ENCODE measurements around the gene SLMAP.

SLMAP gene

GRCh38 chr3:57772251-57772650, 16.1 kb downstream of the SLMAP start:
- no peaks in the 10 kb centered on the region for H3K27me3 Mint-ChIP-seq
- no peaks in the 10 kb centered on the region for H3K9me3 Mint-ChIP-seq
- no peak overlapping the region for H3K4me3 Mint-ChIP-seq
- no peak overlapping the region for H3K27ac Mint-ChIP-seq
- ATAC-seq, result no peak
- peaks cover 30% of the 10 kb centered on the region for H3K4me1 Mint-ChIP-seq
- H3K36me3 Mint-ChIP-seq, result peaks cover 36% of the 10 kb centered on the region

- ATAC-seq, result no peak
- H3K36me3 Mint-ChIP-seq, result peaks cover 15% of the 10 kb centered on the region
- no peak overlapping the region for H3K27ac Mint-ChIP-seq
- no peaks in the 10 kb centered on the region for H3K9me3 Mint-ChIP-seq
- H3K4me3 Mint-ChIP-seq, result no peak overlapping the region
- H3K4me1 Mint-ChIP-seq, result peaks cover 27% of the 10 kb centered on the region
- H3K27me3 Mint-ChIP-seq, result no peaks in the 10 kb centered on the region
These were observed 21.7 kb downstream of the SLMAP start for GRCh38 chr3:57777774-57778173.

- ATAC-seq, result no peak
- Mint-ChIP-seq H3K9me3 (no peaks in the 10 kb centered on the region), H3K4me3 (no peak overlapping the region), H3K4me1 (peaks cover 28% of the 10 kb centered on the region), H3K27ac (no peak overlapping the region), H3K27me3 (no peaks in the 10 kb centered on the region), H3K36me3 (peaks cover 17% of the 10 kb centered on the region)
These were observed 22.4 kb downstream of the SLMAP start for GRCh38 chr3:57778494-57778893.

GRCh38 chr3:57779666-57780065, 23.6 kb downstream of the SLMAP start:
- no peak overlapping the region for H3K27ac Mint-ChIP-seq
- no peaks in the 10 kb centered on the region for H3K9me3 Mint-ChIP-seq
- H3K36me3 Mint-ChIP-seq, result peaks cover 17% of the 10 kb centered on the region
- no peak overlapping the region for H3K4me3 Mint-ChIP-seq
- no peak for ATAC-seq
- peaks cover 31% of the 10 kb centered on the region for H3K4me1 Mint-ChIP-seq
- no peaks in the 10 kb centered on the region for H3K27me3 Mint-ChIP-seq

- H3K4me3 Mint-ChIP-seq, result no peak overlapping the region
- no peak for ATAC-seq
- no peaks in the 10 kb centered on the region for H3K9me3 Mint-ChIP-seq
- peaks cover 15% of the 10 kb centered on the region for H3K36me3 Mint-ChIP-seq
- peaks cover 21% of the 10 kb centered on the region for H3K4me1 Mint-ChIP-seq
- H3K27me3 Mint-ChIP-seq, result no peaks in the 10 kb centered on the region
- H3K27ac Mint-ChIP-seq, result no peak overlapping the region
These were observed 27.3 kb downstream of the SLMAP start for GRCh38 chr3:57783186-57784088.

GRCh38 chr3:57784089-57784735, 28.1 kb downstream of the SLMAP start:
- no peak overlapping the region for H3K4me3 Mint-ChIP-seq
- peaks cover 15% of the 10 kb centered on the region for H3K4me1 Mint-ChIP-seq
- no peaks in the 10 kb centered on the region for H3K9me3 Mint-ChIP-seq
- H3K36me3 Mint-ChIP-seq, result peaks cover 12% of the 10 kb centered on the region
- no peak overlapping the region for H3K27ac Mint-ChIP-seq
- no peaks in the 10 kb centered on the region for H3K27me3 Mint-ChIP-seq
- ATAC-seq, result no peak

- Mint-ChIP-seq H3K27me3 (no peaks in the 10 kb centered on the region), H3K4me3 (no peak overlapping the region), H3K4me1 (peaks cover 15% of the 10 kb centered on the region), H3K9me3 (no peaks in the 10 kb centered on the region), H3K36me3 (peaks cover 12% of the 10 kb centered on the region), H3K27ac (no peak overlapping the region)
- ATAC-seq, result no peak
These were observed 29.3 kb downstream of the SLMAP start for GRCh38 chr3:57785446-57785845.

GRCh38 chr3:57787867-57788623, 31.9 kb downstream of the SLMAP start:
- peak; percentile 86 for ATAC-seq
- Mint-ChIP-seq H3K9me3 (no peaks in the 10 kb centered on the region), H3K36me3 (peaks cover 5% of the 10 kb centered on the region), H3K4me1 (peaks cover 7% of the 10 kb centered on the region), H3K27ac (no peak overlapping the region), H3K27me3 (no peaks in the 10 kb centered on the region), H3K4me3 (no peak overlapping the region)

- H3K27me3 Mint-ChIP-seq, result no peaks in the 10 kb centered on the region
- no peaks in the 10 kb centered on the region for H3K9me3 Mint-ChIP-seq
- no peak overlapping the region for H3K4me3 Mint-ChIP-seq
- no peak overlapping the region for H3K27ac Mint-ChIP-seq
- no peaks in the 10 kb centered on the region for H3K36me3 Mint-ChIP-seq
- no peak for ATAC-seq
- peaks cover 2% of the 10 kb centered on the region for H3K4me1 Mint-ChIP-seq
These were observed 32.5 kb downstream of the SLMAP start for GRCh38 chr3:57788624-57789018.

GRCh38 chr3:57791245-57791644, 35.1 kb downstream of the SLMAP start:
- H3K4me3 Mint-ChIP-seq, result no peak overlapping the region
- peaks cover 16% of the 10 kb centered on the region for H3K4me1 Mint-ChIP-seq
- no peaks in the 10 kb centered on the region for H3K27me3 Mint-ChIP-seq
- peaks cover 7% of the 10 kb centered on the region for H3K36me3 Mint-ChIP-seq
- no peak for ATAC-seq
- no peaks in the 10 kb centered on the region for H3K9me3 Mint-ChIP-seq
- no peak overlapping the region for H3K27ac Mint-ChIP-seq

GRCh38 chr3:57792198-57792597, 36.1 kb downstream of the SLMAP start:
- no peaks in the 10 kb centered on the region for H3K9me3 Mint-ChIP-seq
- H3K4me1 Mint-ChIP-seq, result peaks cover 20% of the 10 kb centered on the region
- no peaks in the 10 kb centered on the region for H3K27me3 Mint-ChIP-seq
- peaks cover 7% of the 10 kb centered on the region for H3K36me3 Mint-ChIP-seq
- H3K27ac Mint-ChIP-seq, result no peak overlapping the region
- no peak for ATAC-seq
- no peak overlapping the region for H3K4me3 Mint-ChIP-seq

GRCh38 chr3:57793737-57794187, 37.7 kb downstream of the SLMAP start:
- Mint-ChIP-seq H3K27ac (no peak overlapping the region), H3K4me3 (no peak overlapping the region)

GRCh38 chr3:57794501-57794900, 38.4 kb downstream of the SLMAP start:
- peaks cover 29% of the 10 kb centered on the region for H3K4me1 Mint-ChIP-seq
- no peak overlapping the region for H3K27ac Mint-ChIP-seq
- no peaks in the 10 kb centered on the region for H3K27me3 Mint-ChIP-seq
- ATAC-seq, result no peak
- H3K36me3 Mint-ChIP-seq, result peaks cover 7% of the 10 kb centered on the region
- H3K9me3 Mint-ChIP-seq, result no peaks in the 10 kb centered on the region
- H3K4me3 Mint-ChIP-seq, result no peak overlapping the region

More at GRCh38 chr3:57793737-57794187, 37.7 kb downstream of the SLMAP start:
- peaks cover 29% of the 10 kb centered on the region for H3K4me1 Mint-ChIP-seq
- no peak for ATAC-seq
- H3K27me3 Mint-ChIP-seq, result no peaks in the 10 kb centered on the region
- H3K36me3 Mint-ChIP-seq, result peaks cover 7% of the 10 kb centered on the region
- H3K9me3 Mint-ChIP-seq, result no peaks in the 10 kb centered on the region

- Mint-ChIP-seq H3K9me3 (no peaks in the 10 kb centered on the region), H3K36me3 (peaks cover 7% of the 10 kb centered on the region), H3K27me3 (no peaks in the 10 kb centered on the region), H3K4me1 (peaks cover 29% of the 10 kb centered on the region), H3K4me3 (no peak overlapping the region), H3K27ac (no peak overlapping the region)
- no peak for ATAC-seq
These were observed 38.8 kb downstream of the SLMAP start for GRCh38 chr3:57794951-57795350.

GRCh38 chr3:57796261-57796660, 40.2 kb downstream of the SLMAP start:
- Mint-ChIP-seq H3K27ac (no peak overlapping the region), H3K27me3 (no peaks in the 10 kb centered on the region), H3K9me3 (no peaks in the 10 kb centered on the region), H3K4me1 (peaks cover 35% of the 10 kb centered on the region), H3K4me3 (no peak overlapping the region), H3K36me3 (peaks cover 11% of the 10 kb centered on the region)
- ATAC-seq, result no peak

All from stimulated activated memory B cell treated with anti-CD40 and anti-IgM and Interleukin-4, amounts not matched to agents 10 μg/mL and 1 μg/mL and 100 μg/mL, for 72 hours (primary cell).